Stimulated activated CD8-positive, alpha-beta memory T cell treated with anti-CD3 and anti-CD28 coated beads, Interleukin-7, amount 100 ng/mL, for 48 hours (primary cell): ENCODE measurements around the gene RUSC1.
"Not testable (repeated sequence)": the region's sequence is repeated elsewhere in the genome, so short reads cannot be mapped to it uniquely, and the experiment has no call there.

ENCODE experiments used
- DNase-seq, 2 donors: peaks; one replicate each; pipeline ENCODE4 v3.0.0-alpha.2; 2020; ENCODE audit warnings: low read depth in 1 of 2; ENCODE audit errors: extremely low read depth in 1 of 2

The RUSC1 gene, protein sequence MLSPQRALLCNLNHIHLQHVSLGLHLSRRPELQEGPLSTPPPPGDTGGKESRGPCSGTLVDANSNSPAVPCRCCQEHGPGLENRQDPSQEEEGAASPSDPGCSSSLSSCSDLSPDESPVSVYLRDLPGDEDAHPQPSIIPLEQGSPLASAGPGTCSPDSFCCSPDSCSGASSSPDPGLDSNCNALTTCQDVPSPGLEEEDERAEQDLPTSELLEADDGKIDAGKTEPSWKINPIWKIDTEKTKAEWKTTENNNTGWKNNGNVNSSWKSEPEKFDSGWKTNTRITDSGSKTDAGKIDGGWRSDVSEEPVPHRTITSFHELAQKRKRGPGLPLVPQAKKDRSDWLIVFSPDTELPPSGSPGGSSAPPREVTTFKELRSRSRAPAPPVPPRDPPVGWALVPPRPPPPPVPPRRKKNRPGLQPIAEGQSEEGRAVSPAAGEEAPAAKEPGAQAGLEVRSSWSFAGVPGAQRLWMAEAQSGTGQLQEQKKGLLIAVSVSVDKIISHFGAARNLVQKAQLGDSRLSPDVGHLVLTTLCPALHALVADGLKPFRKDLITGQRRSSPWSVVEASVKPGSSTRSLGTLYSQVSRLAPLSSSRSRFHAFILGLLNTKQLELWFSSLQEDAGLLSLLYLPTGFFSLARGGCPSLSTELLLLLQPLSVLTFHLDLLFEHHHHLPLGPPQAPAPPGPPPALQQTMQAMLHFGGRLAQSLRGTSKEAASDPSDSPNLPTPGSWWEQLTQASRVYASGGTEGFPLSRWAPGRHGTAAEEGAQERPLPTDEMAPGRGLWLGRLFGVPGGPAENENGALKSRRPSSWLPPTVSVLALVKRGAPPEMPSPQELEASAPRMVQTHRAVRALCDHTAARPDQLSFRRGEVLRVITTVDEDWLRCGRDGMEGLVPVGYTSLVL

DNA sequence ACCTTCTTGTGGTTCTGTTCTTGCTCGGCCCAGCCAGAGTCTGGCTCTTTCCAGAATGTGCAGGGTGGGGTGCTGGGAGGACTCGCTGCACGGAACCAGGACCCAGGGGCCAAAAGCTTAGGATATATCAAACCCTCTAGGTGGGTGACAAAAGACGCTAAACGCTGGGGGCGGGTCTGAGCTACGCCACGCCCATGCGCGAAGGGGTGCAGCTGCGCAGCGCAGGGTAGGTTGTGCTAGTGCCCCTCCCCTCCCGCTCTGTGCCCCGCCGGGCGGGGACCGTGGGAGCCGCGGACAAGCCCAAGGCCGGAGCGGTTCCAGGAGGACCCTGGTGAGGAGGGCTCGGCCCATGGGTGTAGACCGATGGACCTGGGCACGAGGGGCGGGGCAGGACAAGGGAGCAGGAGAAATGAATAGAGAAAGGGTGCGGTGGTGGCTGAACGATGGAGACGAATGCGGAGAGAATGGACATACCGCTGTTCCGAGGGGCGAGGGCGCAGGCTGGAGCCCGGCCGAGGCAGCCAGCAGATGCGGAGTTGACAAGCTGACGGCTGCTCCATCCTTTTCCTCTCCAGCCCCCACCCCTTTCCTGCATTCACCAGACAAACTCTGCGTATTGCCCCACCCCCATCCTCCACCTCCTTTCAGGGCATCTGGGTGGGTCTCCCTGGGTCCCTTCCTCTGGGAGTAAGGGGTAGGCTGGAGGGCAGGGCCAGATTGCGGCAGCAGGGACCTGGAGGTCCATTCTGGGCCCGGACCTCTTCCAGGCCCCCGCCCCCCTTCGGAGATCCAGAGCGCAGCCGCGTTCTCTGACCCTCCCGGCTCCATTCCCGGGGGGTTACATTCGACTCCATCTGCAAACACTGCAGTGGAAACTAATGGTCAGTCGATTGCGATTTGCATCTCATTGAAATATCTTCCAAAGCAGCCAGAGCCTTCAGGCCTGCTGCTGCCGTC, at the start of gene RUSC1:
Gene RUSC1, plus strand, starts transcription at position 234 of the 957 bp plus-strand sequence. CDS start 880 bp downstream, outside the sequence.
- DNase-seq, result peak; percentile 55 to 63

- no peak for DNase-seq
Observed at GRCh38 chr1:155272466-155273342, 48.0 kb upstream of the RUSC1 start.

DNA sequence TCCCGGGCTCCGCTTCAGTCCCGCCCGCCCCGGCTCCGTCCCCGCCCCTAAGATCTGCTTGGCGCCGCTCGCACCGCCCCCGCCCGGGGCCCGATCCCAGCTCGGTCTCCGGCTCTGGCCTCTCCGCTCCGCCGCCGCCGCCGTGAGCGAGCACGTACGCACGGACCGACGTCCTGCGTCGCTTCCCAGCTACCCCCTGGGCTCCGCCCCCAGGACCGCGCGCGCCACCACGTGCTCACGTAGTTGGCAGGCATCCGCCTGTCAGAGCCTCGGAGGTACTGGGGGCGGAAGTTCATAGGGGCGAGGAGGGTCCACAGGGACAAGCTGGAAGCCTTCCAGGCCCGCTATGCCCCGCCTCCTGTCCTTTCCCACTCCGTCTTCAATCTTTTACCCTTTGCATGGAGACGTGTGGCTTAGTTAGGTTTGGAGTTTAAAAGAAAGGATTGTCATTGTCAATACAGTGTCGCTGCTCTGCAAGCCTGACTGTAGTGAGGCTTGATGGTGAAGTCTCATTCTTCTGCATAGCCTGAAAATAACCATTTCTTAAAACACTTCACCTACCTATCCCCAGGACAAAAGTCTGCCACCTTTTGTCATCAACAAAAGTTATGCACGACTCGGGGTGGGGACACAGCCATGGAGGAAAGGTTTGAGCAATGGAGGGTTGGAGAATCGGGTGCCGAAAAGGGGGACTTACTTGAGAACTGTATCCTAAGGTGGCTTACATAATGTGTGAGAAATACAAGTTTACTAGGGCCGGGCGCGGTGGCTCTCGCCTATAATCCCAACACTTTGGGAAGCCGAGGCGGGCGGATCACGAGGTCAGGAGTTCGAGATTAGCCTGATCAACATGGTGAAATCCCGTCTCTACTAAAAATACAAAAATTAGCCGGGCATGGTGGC, 47.1 kb upstream of the RUSC1 start, which contains the start of gene CLK2:
Gene CLK2, minus strand, starts transcription at position 162 of the 903 bp plus-strand sequence. CDS start 2,527 bp downstream, outside the sequence.
- DNase-seq, result peak; percentile 95 to 97

- DNase-seq, result peak; percentile 86 to 95
Observed at GRCh38 chr1:155277070-155277901, 43.4 kb upstream of the RUSC1 start, which contains the start of gene HCN3. Gene HCN3 (plus strand): TSS chr1:155277463. CDS start chr1:155277591, 128 bp downstream.

DNA sequence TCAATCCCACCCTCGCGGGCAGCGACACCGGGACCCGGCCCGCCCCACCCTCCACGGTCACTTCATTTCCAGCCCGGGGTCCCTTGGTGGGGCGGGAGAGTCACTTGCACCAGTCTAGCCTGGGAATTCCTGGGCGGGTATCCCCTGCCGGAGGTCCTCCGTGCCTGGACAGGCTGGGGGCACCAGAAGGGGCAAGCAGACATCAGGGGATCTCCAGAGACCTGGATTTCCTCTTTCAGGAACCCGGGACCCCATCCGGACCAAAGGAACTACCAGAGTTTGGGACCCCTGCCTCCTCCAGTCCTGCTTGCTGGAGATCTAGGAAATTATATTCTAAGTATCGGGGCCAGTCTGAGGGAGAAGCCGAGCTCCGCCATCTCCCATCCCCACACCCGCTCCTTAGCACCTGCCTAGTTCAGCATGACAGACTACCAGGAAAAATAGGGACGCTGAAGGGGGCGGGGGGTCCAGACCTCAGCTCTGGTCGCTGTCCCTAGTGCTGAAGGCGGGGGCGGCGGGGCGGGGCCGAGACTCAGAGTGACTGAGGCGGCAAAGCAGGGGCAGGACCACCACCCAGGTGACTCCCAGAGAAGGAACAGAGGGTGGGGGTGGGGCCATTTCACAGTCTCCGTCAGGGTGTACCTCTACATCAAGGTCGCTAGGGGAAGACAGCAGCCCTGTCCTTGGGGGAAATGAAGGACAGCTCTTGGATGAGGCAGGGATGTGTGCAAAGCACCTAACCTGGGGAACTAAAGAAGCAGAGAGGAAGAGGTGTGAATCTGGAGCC, 42.6 kb upstream of the RUSC1 start:
- DNase-seq, result peak; percentile 35 to 61

DNA sequence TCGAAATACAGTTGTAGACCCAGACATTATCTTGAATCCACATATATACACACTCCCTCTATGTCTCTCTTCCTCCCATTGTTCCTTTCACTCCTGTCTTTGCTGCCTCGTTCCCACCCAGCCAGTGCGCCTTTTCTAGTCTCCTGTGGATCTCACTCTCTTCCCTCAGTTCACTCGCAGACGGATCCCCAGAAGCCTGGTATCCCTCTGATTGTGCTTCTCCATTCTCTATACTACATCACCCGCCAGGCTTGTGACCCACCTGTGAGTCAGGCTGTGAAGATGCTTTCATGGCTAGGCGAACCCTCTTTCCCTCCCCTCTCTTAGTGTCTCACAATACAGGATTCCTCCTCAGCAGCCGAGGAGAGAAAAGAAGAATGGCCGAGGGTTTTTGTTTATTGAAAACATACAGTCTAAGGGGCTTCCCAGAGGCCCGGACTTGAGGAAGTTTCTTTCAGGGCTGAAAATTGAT, 42.0 kb upstream of the RUSC1 start:
- DNase-seq, result no peak

- no peak for DNase-seq
Observed at GRCh38 chr1:155279268-155279667, 41.4 kb upstream of the RUSC1 start.

- no peak for DNase-seq
Observed at GRCh38 chr1:155282488-155283091, 38.1 kb upstream of the RUSC1 start.

- DNase-seq, result no peak
Observed at GRCh38 chr1:155284476-155284875, 36.2 kb upstream of the RUSC1 start.

- DNase-seq, result no peak
Observed at GRCh38 chr1:155285063-155285462, 35.6 kb upstream of the RUSC1 start.

GRCh38 chr1:155285631-155286044, 35.1 kb upstream of the RUSC1 start:
- DNase-seq, result no peak

DNA sequence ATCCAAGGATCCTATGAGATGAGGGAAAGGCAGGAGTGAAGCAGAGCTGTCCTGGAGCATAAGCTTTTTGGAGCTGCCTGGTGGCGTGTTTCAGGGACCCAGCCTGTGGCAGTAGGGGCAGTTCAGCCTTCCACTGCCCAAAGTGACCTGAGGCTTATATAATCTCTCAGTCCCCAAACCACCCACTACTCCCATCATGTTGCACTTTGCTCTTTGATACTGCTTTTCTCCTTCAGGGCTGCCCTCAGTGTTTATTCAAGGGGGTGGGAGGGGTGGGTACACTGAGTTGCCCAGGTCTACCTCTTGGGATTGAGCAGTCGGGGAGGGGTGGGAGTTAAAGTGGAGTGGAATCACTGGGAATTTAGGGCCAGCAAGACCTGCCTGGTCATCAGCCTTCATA, 34.1 kb upstream of the RUSC1 start:
- no peak for DNase-seq

GRCh38 chr1:155287987-155288543, 32.6 kb upstream of the RUSC1 start:
- no peak for DNase-seq

DNA sequence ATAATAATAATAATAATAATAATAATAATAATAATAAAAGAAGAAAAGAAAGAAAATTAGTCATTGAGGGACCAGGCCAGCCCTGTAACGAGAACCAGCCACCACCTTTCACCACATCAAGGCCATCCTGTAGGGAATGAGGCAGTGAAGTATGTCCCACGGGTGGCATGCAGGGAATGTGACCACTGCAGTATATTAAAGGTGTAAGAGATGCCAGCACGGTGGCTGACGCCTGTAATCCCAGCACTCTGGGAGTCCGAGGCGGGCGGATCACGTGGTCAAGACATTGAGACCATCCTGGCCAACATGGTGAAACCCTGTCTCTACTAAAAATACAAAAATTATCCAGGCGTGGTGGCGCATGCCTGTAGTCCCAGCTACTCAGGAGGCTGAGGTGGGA, 29.7 kb upstream of the RUSC1 start:
- DNase-seq, result not testable (repeated sequence)

DNA sequence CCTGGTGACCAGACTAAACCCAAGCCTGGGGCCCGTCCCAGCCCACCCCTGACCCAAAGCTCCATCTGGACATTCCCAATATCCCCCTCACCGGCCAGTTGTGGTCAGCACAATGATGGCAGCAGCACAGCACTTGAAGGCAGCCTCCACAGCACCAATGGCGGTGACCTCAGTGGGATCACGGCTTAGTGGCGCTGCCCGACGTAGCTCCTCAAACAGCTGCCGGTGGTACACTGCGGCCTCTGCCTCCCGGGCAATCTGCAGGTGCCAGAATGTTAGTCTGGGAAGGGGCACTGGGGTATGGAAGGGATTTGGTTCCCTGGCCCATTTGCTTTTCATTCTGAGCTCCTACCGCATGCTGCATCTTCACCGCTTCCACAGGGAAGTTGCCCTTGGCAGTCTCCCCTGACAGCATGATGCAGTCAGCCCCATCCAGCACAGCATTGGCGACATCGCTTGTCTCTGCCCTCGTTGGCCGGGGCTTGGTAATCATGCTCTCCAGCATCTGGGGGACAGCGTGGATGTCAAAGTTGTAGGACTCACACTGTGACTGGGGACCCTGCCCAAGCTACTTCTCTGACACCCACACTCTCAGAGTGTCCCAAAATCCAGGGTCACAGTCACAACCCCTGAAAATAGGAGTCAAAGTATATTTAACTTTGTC, 27.5 kb upstream of the RUSC1 start:
- DNase-seq, result no peak
